Stomach (tissue), 9 donors: ENCODE data around the gene BTBD9. TPM values are rescaled to one million over a fixed set of nuclear protein-coding genes. Genes with fewer than 3 reads are reported as not detected.

Source experiments
- DNase-seq, 2 donors: peaks; one replicate each; pipeline versions ENCODE4 v3.0.0 to v3.0.0-alpha.2; 2013 to 2019
- H3K27ac ChIP-seq, 5 donors: fragments of 200-600 bp in 4 of 5; sonication (generic) in 4 of 5; one replicate each; pipeline ENCODE4 v1.5.1; 2013 to 2019; ENCODE audit warnings: mild to moderate bottlenecking in 1 of 5, moderate library complexity in 1 of 5
- H3K27me3 ChIP-seq, 3 donors: fragments of 200-600 bp; sonication (generic); one replicate each; pipeline ENCODE4 v1.5.1; 2017 to 2019; ENCODE audit warnings: mixed run types in 1 of 3
- H3K36me3 ChIP-seq, 4 donors: fragments of 200-600 bp; sonication (generic); 1 replicate in 3 of 4; 2 replicates in 1 of 4; pipeline ENCODE4 v1.5.1; 2016 to 2019
- H3K4me1 ChIP-seq, 4 donors: fragments of 200-600 bp; sonication (generic); one replicate each; pipeline ENCODE4 v1.5.1; 2016 to 2019
- H3K4me3 ChIP-seq, 4 donors: fragments of 200-600 bp; sonication (generic) in 3 of 4; one replicate each; pipeline ENCODE4 v1.5.1; 2016 to 2019; ENCODE audit warnings: mild to moderate bottlenecking in 1 of 4
- H3K9me3 ChIP-seq, 4 donors: fragments of 200-600 bp; sonication (generic); one replicate each; pipeline ENCODE4 v1.5.1; 2016 to 2019
- EP300 ChIP-seq: sonication (generic); formaldehyde crosslinking; IDR thresholded peaks from one replicate; pipeline ENCODE4 v1.6.1; 2017; ENCODE audit warnings: antibody characterized with exemption
- POLR2A ChIP-seq, 4 donors: fragments of 450-650 bp; IDR thresholded peaks; one replicate each; pipeline ENCODE4 v1.6.1; 2016; ENCODE audit warnings: antibody characterized with exemption in 4 of 4, control low read depth in 2 of 4, mild to moderate bottlenecking in 1 of 4, moderate library complexity in 1 of 4
- POLR2AphosphoS5 ChIP-seq, 3 donors: sonication (generic); formaldehyde crosslinking; IDR thresholded peaks; one replicate each; pipeline ENCODE4 v1.6.1; 2016; ENCODE audit warnings: antibody characterized with exemption in 3 of 3
- WGBS, 5 donors: extraction: QIAGEN DNeasy Blood & Tissue Kit in 3 of 5; methylation state at CpG; one replicate each; pipeline versions ENCODE4 v1.1.5 to v1.1.7; 2013 to 2018; 5-methylcytosine and 5-hydroxymethylcytosine counted together
- intact Hi-C: fragments of 100-400 bp; cut with DNase I; formaldehyde crosslinking; loops from one replicate; pipeline ENCODE4 v1.15.1; 2023; ENCODE audit warnings: low total_unique reads
- polyA plus RNA-seq, 3 donors: library from polyadenylated mRNA; stranded (reverse); fragments of 200-250 nt; gene quantifications; one replicate each; pipeline ENCODE4 v1.2.3, GENCODE V29; 2013
- total RNA-seq, 5 donors: library from RNA; depleted of rRNA; stranded (reverse); fragments of >200 nt; gene quantifications; one replicate each; pipeline versions ENCODE4 v1.1.0 to v1.2.3, GENCODE V29; 2014 to 2016
- TF ChIP-seq, protein P1 (sequence below), 7 experiments: fragments of 450-650 bp in 4 of 7; fragments of 200-600 bp in 3 of 7; sonication (generic) in 3 of 7; IDR thresholded peaks; one replicate each; pipeline ENCODE4 v1.5.1; 2016 to 2019; ENCODE audit warnings: antibody characterized with exemption in 7 of 7, control low read depth in 2 of 7, mild to moderate bottlenecking in 1 of 7
- donor health status: healthy with polysubstance abuse.
- donor health status: Bipolar disorder and iron deficiency.
- donor health status: healthy.

BTBD9 gene
- total and polyA plus RNA-seq, 8 donors, result 1.4 to 90.2 (median 6.8) TPM

DNA sequence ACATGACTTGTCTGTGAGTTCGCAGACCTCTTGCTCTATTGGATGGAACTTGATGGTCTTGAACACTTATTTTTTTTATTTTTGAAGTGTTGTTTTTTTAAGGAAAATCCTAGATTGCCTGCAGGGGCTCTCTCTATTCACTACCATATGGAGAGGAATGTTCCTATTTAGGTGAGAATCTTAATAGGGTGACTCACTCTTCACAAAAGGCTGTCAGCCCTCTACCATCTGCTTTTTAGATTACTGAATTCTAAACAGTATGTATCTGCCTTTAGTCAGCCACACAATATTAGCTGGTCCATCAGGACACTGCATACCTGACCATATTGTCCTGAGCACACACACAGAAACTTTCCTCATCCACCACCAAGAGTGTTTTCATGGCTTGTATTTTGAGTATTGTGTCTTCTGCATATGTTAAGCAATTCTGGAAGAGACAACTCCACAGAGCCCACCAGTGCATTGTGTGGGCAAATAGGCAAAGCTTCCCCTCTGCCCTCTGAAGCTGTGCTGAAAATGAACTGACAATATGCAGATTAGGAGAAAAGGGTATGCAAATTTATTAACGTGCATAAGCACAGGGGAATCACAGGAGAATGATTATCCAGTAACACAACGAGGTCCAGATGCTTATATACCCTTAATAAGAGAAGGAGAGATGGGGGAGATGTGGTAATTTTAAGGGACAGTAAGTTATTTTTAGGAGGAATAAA, 6.6 kb upstream of the BTBD9 start:
- no peaks in the 10 kb centered on the region for H3K27me3 ChIP-seq
- H3K36me3 ChIP-seq, result no peaks in the 10 kb centered on the region
- H3K27ac ChIP-seq, result no peak overlapping the region
- DNase-seq, result no peak
- 82 to 87% (median 86%) methylated on average over 3 of the region's 3 CpGs for WGBS, 5 donors
- no peaks in the 10 kb centered on the region for H3K9me3 ChIP-seq
- H3K4me1 ChIP-seq, result peaks cover 0 to 16% (median 2%) of the 10 kb centered on the region in 4 donors
- H3K4me3 ChIP-seq, result no peak overlapping the region
- intact Hi-C loops, result no loop called here
- TF ChIP-seq, protein P1, sequence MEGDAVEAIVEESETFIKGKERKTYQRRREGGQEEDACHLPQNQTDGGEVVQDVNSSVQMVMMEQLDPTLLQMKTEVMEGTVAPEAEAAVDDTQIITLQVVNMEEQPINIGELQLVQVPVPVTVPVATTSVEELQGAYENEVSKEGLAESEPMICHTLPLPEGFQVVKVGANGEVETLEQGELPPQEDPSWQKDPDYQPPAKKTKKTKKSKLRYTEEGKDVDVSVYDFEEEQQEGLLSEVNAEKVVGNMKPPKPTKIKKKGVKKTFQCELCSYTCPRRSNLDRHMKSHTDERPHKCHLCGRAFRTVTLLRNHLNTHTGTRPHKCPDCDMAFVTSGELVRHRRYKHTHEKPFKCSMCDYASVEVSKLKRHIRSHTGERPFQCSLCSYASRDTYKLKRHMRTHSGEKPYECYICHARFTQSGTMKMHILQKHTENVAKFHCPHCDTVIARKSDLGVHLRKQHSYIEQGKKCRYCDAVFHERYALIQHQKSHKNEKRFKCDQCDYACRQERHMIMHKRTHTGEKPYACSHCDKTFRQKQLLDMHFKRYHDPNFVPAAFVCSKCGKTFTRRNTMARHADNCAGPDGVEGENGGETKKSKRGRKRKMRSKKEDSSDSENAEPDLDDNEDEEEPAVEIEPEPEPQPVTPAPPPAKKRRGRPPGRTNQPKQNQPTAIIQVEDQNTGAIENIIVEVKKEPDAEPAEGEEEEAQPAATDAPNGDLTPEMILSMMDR (IDR thresholded peaks at IDR 0.05), result no peak
- TF ChIP-seq POLR2A (IDR thresholded peaks at IDR 0.05), result no peak
- TF ChIP-seq EP300, result no peak
- TF ChIP-seq POLR2AphosphoS5 (IDR thresholded peaks at IDR 0.05), result no peak

DNA sequence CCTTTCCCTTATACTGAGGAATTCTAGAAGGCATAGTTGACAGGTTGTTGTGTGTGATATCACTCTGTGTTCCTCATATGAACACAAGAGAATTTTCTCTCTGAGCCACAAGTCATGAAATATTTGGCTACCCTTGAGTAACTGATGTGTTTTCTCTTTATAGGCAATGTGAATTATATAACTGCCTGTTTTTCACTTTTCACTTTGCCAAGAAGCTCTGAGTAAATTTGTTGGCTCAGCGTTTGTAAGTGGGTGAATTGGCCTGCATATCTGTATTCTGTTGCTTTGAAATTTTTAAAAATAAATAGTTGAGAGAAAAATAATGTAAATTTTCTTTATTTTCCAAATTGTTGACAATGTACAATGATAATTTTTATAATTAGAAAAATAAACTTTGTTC, 5.2 kb upstream of the BTBD9 start:
- no peaks in the 10 kb centered on the region for H3K9me3 ChIP-seq
- 30 to 57% (median 42%) methylated on average over 1 of the region's 1 CpG for WGBS, 5 donors
- H3K4me1 ChIP-seq, result peaks cover 8 to 27% (median 12%) of the 10 kb centered on the region in 4 donors
- no peaks in the 10 kb centered on the region for H3K27me3 ChIP-seq
- intact Hi-C loops, result no loop called here
- no peaks in the 10 kb centered on the region for H3K36me3 ChIP-seq
- TF ChIP-seq POLR2A (IDR thresholded peaks at IDR 0.05) (no peak), POLR2AphosphoS5 (IDR thresholded peaks at IDR 0.05) (no peak), EP300 (no peak)
- TF ChIP-seq, protein P1 (IDR thresholded peaks at IDR 0.05), result no peak
- no peak overlapping the region for H3K27ac ChIP-seq
- no peak for DNase-seq
- no peak overlapping the region for H3K4me3 ChIP-seq

DNA sequence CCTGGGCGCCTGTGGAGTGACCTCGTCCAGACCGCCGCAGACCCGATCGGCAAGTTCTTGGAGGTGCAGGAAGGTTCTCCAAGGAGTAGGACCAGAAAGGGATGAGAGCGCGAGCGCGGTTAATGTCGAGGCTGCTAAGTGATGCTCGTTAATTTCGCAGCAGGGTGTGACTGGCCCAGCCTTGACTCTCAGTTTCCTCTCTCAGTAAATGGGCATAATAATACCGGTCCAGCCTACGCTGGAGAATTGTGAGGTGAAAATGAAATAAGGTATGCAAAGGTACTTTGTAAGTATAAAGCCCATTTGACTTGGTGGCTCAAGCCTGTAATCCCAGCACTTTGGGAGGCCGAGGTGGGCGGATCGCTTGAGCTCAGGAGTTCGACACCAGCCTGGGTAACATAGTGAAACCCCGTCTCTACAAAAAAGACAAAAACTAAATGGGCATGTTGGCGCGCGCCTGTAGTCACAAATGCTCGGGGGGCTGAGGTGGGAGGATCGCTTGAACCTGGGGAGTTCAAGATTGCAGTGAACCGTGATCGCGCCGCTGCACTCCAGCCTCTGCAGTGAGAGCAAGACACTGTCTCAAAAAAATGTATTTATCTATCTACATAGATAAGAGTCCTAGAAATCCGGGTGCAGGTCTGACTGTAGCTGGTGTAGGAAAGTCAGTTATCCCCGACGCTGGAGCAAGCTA, 634 bp upstream of the BTBD9 start:
- peak in 1 of 3 donors; percentile 29 for TF ChIP-seq POLR2AphosphoS5 (IDR thresholded peaks at IDR 0.05)
- no peak for TF ChIP-seq EP300
- TF ChIP-seq POLR2A (IDR thresholded peaks at IDR 0.05), result no peak
- TF ChIP-seq, protein P1 (IDR thresholded peaks at IDR 0.05), result no peak
- H3K27me3 ChIP-seq, result no peaks in the 10 kb centered on the region
- 6 to 12% (median 8%) methylated on average over 26 to 32 of the region's 32 CpGs for WGBS, 5 donors
- peaks cover 9 to 49% (median 27%) of the 10 kb centered on the region in 4 donors for H3K4me1 ChIP-seq
- H3K4me3 ChIP-seq, result peak overlapping the region; percentile 84 to 88 (median 86)
- no peaks in the 10 kb centered on the region for H3K36me3 ChIP-seq
- DNase-seq, result peak in 1 of 2 donors; percentile 23
- H3K9me3 ChIP-seq, result no peaks in the 10 kb centered on the region
- H3K27ac ChIP-seq, result peak overlapping the region; percentile 90 to 97 (median 93)
- intact Hi-C loops, result no loop called here

DNA sequence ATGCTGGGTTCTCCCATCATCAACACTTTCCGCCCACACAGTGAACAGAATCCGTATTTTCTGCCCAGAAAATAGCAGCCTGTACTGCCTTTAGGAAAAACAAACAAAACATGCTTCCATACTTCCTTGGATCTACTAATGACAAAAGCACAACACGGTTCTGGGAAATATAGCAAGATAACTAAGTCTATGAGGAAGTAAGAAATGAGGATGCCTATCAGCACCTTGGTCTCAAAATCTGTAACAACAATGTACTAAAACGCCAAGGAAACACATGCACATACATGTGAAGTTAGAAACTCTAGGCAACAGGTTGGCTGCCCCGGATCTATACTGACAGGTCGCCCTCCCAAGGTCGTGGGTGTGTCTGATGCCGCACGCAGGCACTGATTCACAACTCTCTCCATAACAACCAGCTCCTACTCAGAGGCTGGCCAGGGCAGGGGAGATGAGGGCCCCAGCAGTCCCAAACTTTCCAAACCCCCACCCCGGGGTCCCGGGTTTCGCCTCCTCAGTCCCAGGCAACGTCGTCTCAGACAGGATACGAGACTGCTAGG, 710 bp downstream of the BTBD9 start:
- H3K27me3 ChIP-seq, result no peaks in the 10 kb centered on the region
- H3K4me3 ChIP-seq, result peak overlapping the region; percentile 84 to 88 (median 86)
- 4 to 8% (median 5%) methylated on average over 9 to 15 of the region's 15 CpGs for WGBS, 5 donors
- H3K4me1 ChIP-seq, result peaks cover 9 to 49% (median 30%) of the 10 kb centered on the region in 4 donors
- TF ChIP-seq EP300, result no peak
- no peak for TF ChIP-seq POLR2A (IDR thresholded peaks at IDR 0.05)
- TF ChIP-seq POLR2AphosphoS5 (IDR thresholded peaks at IDR 0.05), result no peak
- TF ChIP-seq, protein P1 (IDR thresholded peaks at IDR 0.05), result no peak
- no peaks in the 10 kb centered on the region for H3K9me3 ChIP-seq
- intact Hi-C loops, result no loop called here
- DNase-seq, result peak; percentile 60 to 85
- H3K27ac ChIP-seq, result peak overlapping the region; percentile 90 to 97 (median 93)
- H3K36me3 ChIP-seq, result no peaks in the 10 kb centered on the region
